Subcutaneous abdominal adipose tissue (tissue), 5 donors: ENCODE results near the gene EIF4G3.
"Not testable (repeated sequence)": the region's sequence is repeated elsewhere in the genome, so short reads cannot be mapped to it uniquely, and the experiment has no call there.

Experiments
- H3K27ac ChIP-seq: one replicate; pipeline ENCODE4 v1.7.0; 2013; ENCODE audit warnings: low read depth, mild to moderate bottlenecking, inconsistent platforms, low read length, moderate library complexity
- H3K27me3 ChIP-seq, 5 donors: one replicate each; pipeline ENCODE4 v1.7.0; 2013; ENCODE audit warnings: low read length in 5 of 5, inconsistent platforms in 1 of 5; ENCODE audit not compliant: control insufficient read depth in 5 of 5, insufficient read depth in 4 of 5
- H3K36me3 ChIP-seq, 5 donors: one replicate each; pipeline ENCODE4 v1.7.0; 2013; ENCODE audit warnings: low read length in 5 of 5; ENCODE audit not compliant: control insufficient read depth in 5 of 5, insufficient read depth in 5 of 5
- H3K4me1 ChIP-seq, 5 donors: one replicate each; pipeline ENCODE4 v1.7.0; 2013; ENCODE audit warnings: low read length in 5 of 5, mild to moderate bottlenecking in 3 of 5, moderate library complexity in 1 of 5; ENCODE audit not compliant: control insufficient read depth in 5 of 5, insufficient read depth in 5 of 5
- H3K4me3 ChIP-seq, 5 donors: one replicate each; pipeline ENCODE4 v1.7.0; 2013; ENCODE audit warnings: low read length in 5 of 5, low read depth in 1 of 5
- H3K9ac ChIP-seq, 5 donors: one replicate each; pipeline ENCODE4 v1.7.0; 2013; ENCODE audit warnings: low read length in 5 of 5, mild to moderate bottlenecking in 4 of 5, moderate library complexity in 3 of 5
- H3K9me3 ChIP-seq, 5 donors: one replicate each; pipeline ENCODE4 v1.7.0; 2013; ENCODE audit warnings: low read length in 5 of 5; ENCODE audit not compliant: control insufficient read depth in 5 of 5
- donor health status: healthy.
- donor health status: healthy.
- donor health status: healthy.
- donor health status: healthy.
- donor health status: healthy.

Gene EIF4G3

DNA sequence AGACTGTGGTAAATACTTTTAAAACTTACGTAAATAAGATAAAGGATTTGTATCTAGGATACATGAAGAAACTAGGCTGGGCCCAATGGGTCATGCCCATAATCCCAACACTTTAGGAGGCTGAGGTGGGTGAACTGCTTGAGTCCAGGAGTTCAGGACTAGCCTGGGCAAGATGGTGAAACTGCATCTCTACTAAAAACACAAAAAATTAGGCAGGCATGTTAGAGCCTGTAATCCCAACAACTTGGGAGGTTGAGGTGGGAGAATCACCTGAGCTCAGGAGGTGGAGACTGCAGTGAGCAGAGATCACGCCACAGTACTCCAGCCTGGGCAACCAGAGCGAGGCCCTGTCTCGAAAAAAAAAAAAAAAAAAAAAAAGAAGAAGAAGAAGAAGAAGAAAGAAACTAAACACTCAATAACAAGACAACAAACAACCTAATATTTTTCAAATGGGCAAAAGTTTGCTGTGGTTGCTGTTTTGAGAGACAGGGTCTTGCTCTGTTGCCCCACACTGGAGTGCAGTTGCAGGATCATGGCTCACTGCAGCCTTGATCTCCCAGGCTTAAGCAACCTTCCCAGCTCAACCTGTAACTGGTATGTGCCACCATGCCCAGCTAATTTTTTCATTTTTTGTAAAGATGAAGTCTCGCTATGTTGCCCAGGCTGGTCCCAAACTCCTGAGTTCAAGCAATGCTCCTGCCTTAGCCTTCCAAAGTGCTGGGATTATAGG, 78.3 kb downstream of the EIF4G3 start:
- no peak overlapping the region for H3K9ac ChIP-seq
- no peaks in the 10 kb centered on the region for H3K9me3 ChIP-seq
- H3K4me1 ChIP-seq = peaks cover 0 to 12% (median 8%) of the 10 kb centered on the region in 5 donors
- no peak overlapping the region for H3K27ac ChIP-seq
- H3K4me3 ChIP-seq = no peak overlapping the region
- no peaks in the 10 kb centered on the region for H3K36me3 ChIP-seq
- H3K27me3 ChIP-seq = no peaks in the 10 kb centered on the region

DNA sequence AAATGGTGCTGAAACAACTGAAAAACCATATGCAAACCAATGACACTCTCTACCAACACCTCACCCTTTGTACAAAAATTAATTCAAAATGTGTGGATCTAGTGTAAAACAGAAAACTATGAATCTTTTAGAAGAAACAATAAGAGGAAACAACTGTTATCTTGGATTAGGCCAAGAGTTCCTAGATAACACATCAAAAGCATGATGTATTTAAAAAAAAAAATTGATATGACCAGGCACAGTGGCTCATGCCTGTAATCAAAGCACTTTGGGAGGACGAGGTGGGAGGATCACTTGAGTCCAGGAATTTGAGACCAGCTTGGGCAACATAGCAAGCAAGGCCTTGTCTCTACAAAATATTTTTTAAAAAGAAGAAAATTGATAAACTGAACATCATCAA, 79.0 kb downstream of the EIF4G3 start:
- no peak overlapping the region for H3K9ac ChIP-seq
- peaks cover 0 to 12% (median 8%) of the 10 kb centered on the region in 5 donors for H3K4me1 ChIP-seq
- no peak overlapping the region for H3K27ac ChIP-seq
- H3K36me3 ChIP-seq = no peaks in the 10 kb centered on the region
- no peaks in the 10 kb centered on the region for H3K27me3 ChIP-seq
- H3K4me3 ChIP-seq = no peak overlapping the region
- H3K9me3 ChIP-seq = no peaks in the 10 kb centered on the region

DNA sequence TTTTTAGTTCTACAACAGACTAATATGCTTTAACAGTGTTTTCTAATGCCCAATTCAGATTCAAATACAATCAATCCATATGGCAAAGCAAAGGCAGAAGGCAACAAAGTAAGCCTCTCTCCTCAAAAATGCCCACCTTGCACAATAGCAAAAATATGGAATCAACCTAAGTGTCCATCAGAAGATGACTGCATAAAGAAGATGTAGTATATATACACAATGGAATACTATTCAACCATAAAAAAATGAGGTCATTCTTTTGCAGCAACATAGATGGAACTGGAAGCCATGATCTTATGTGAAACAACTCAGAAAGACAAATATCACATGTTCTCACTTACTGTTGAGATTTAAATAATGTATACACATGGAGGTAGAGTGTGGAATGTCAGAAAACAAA, 80.7 kb downstream of the EIF4G3 start:
- no peak overlapping the region for H3K9ac ChIP-seq
- H3K4me1 ChIP-seq = peaks cover 0 to 14% (median 12%) of the 10 kb centered on the region in 5 donors
- H3K27me3 ChIP-seq = no peaks in the 10 kb centered on the region
- H3K27ac ChIP-seq = no peak overlapping the region
- no peaks in the 10 kb centered on the region for H3K9me3 ChIP-seq
- no peak overlapping the region for H3K4me3 ChIP-seq
- H3K36me3 ChIP-seq = no peaks in the 10 kb centered on the region

DNA sequence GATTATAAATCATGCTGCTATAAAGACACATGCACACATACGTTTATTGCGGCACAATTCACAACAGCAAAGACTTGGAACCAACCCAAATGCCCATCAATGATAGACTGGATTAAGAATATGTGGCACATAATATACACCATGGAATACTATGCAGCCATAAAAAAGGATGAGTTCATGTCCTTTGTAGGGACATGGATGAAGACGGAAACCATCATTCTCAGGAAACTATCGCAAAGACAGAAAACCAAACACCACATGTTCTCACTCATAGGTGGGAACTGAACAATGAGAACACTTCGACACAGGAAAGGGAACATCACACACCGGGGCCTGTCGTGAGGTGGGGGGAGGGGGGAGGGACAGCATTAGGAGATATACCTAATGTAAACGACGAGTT, 82.4 kb downstream of the EIF4G3 start:
- not testable (repeated sequence) for H3K27me3 ChIP-seq, H3K9ac ChIP-seq, H3K27ac ChIP-seq, H3K36me3 ChIP-seq, H3K4me3 ChIP-seq, H3K9me3 ChIP-seq
- peaks cover 0 to 23% (median 21%) of the 10 kb centered on the region in 5 donors for H3K4me1 ChIP-seq

DNA sequence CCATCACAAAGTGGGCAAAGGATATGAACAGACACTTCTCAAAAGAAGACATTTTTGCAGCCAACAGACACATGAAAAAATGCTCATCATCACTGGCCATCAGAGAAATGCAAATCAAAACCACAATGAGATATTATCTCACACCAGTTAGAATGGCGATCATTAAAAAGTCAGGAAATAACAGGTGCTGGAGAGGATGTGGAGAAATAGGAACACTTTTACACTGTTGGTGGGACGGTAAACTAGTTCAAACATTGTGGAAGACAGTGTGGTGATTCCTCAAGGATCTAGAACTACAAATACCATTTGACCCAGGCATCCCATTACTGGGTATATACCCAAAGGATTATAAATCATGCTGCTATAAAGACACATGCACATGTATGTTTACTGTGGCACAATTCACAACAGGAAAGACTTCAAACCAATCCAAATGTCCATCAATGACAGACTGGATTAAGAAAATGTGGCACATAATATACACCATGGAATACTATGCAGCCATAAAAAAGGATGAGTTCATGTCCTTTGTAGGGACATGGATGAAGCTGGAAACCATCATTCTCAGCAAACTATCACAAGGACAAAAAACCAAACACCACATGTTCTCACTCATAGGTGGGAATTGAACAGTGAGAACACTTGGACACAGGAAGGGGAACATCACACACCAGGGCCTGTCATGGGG, 83.3 kb downstream of the EIF4G3 start:
- not testable (repeated sequence) for H3K27ac ChIP-seq, H3K9me3 ChIP-seq, H3K27me3 ChIP-seq, H3K36me3 ChIP-seq, H3K9ac ChIP-seq, H3K4me3 ChIP-seq
- H3K4me1 ChIP-seq = peaks cover 0 to 28% (median 25%) of the 10 kb centered on the region in 5 donors

DNA sequence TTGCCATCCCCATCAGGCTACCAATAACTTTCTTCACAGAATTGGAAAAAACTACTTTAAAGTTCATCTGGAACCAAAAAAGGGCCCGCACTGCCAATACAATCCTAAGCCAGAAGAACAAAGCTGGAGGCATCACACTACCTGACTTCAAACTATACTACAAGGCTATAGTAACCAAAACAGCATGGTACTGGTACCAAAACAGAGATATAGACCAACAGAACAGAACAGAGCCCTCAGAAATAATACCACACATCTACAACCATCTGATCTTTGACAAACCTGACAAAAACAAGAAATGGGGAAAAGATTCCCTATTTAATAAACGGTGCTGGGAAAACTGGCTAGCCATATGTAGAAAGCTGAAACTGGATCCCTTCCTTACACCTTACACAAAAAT, 84.2 kb downstream of the EIF4G3 start:
- H3K9ac ChIP-seq = not testable (repeated sequence)

DNA sequence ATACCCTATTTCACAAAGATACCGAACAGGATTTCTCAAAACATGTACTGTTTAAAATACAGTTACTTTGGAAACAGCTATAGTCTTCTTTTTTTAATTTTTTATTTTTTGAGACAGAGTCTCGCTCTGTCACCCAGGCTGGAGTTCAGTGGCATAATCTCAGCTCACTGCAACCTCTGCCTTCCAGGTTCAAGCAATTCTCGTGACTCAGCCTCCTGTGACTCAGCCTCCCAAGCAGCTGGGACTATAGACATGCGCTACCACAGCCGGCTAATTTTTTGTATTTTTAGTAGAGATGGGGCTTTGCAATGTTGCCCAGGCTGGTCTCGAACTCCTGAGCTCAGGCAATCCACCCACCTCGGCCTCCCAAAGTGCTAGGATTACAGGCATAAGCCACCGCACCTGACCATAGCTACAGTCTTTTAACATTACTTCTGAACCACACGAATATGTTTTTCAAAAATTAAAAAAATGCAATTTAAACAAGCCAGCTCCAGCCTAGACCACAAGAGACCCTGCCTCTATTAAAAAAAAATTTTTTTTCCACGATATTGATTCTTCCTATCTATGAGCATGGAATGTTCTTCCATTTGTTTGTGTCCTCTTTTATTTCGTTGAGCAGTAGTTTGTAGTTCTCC, 85.5 kb downstream of the EIF4G3 start:
- not testable (repeated sequence) for H3K36me3 ChIP-seq, H3K4me3 ChIP-seq, H3K27me3 ChIP-seq, H3K9me3 ChIP-seq
- peak overlapping the region in 2 of 5 donors; percentile 10 to 44 for H3K9ac ChIP-seq
- H3K4me1 ChIP-seq = peaks cover 0 to 28% (median 24%) of the 10 kb centered on the region in 5 donors
- peak overlapping the region; percentile 55 for H3K27ac ChIP-seq

More for the DNA sequence above, 84.2 kb downstream of the EIF4G3 start:
- not testable (repeated sequence) for H3K27ac ChIP-seq, H3K9me3 ChIP-seq, H3K36me3 ChIP-seq, H3K27me3 ChIP-seq, H3K4me3 ChIP-seq
- H3K4me1 ChIP-seq = peaks cover 0 to 28% (median 25%) of the 10 kb centered on the region in 5 donors

DNA sequence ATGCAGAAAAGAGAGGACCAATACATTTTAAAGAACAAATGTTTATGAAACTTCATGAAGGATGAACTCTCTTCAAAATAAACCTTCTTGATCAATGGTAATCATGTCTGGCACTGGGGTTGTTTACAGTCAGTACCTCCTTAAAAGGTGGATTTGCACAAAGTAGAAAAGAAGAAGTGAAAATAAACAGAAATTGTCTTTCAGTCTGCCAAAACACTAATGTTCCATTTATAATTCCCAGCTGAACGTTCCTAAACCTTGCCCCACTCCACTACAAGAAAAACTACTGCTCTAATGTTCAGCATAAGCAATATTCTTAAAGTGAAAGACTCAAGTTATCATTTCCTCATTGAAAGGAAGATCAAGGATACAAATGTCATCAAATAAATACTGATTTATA, 86.2 kb downstream of the EIF4G3 start:
- peaks cover 0 to 28% (median 24%) of the 10 kb centered on the region in 5 donors for H3K4me1 ChIP-seq
- peak overlapping the region in 2 of 5 donors; percentile 10 to 44 for H3K9ac ChIP-seq
- no peaks in the 10 kb centered on the region for H3K9me3 ChIP-seq
- no peaks in the 10 kb centered on the region for H3K27me3 ChIP-seq
- H3K36me3 ChIP-seq = peaks cover 0 to 2% (median 0%) of the 10 kb centered on the region in 5 donors
- peak overlapping the region in 3 of 5 donors; percentile 8 to 36 (median 12) for H3K4me3 ChIP-seq
- H3K27ac ChIP-seq = peak overlapping the region; percentile 55

DNA sequence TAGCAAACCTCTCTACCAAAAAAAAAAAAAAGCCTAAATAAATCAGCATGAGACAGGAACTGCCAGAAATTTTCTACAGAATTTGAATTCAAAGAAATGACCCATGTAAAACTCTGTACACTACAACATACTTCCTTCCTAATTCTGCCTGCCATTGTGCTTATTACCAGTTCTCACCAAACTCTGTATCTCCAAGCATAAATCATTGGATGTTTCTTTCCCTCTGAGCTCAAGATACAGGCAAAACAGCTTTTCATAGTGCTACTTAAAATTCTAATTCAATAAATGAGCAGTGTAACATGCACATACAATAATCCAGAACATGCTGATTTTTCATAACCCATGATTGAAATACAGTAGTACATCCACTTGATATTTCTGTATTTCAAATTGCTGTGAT, 87.0 kb downstream of the EIF4G3 start:
- Histone ChIP-seq H3K9me3 (no peaks in the 10 kb centered on the region), H3K27me3 (no peaks in the 10 kb centered on the region), H3K36me3 (peaks cover 0 to 2% (median 0%) of the 10 kb centered on the region in 5 donors), H3K9ac (peak overlapping the region in 1 of 5 donors; percentile 51), H3K27ac (peak overlapping the region; percentile 55), H3K4me3 (no peak overlapping the region), H3K4me1 (peaks cover 0 to 28% (median 24%) of the 10 kb centered on the region in 5 donors)

DNA sequence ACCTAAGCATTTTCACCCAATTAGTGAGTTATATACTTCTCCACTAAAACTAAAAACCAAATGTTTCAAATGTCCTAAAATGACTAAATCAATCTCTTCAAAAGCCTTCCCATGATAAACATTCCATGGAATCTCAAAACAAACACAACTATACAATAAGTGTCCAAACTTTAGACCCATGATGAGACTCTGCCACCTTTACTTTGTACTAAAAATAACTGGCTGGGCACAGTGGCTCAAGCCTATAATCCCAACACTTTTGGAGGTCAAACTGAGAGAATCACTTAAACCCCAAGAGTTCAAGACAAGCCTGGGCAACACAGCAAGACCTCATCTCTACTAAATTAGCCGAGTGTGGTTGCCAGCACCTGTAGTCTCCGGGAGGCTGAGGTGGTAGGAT, 87.4 kb downstream of the EIF4G3 start:
- H3K9ac ChIP-seq = no peak overlapping the region
- H3K36me3 ChIP-seq = peaks cover 0 to 2% (median 0%) of the 10 kb centered on the region in 5 donors
- peaks cover 0 to 28% (median 24%) of the 10 kb centered on the region in 5 donors for H3K4me1 ChIP-seq
- H3K27ac ChIP-seq = peak overlapping the region; percentile 55
- no peak overlapping the region for H3K4me3 ChIP-seq
- H3K9me3 ChIP-seq = no peaks in the 10 kb centered on the region
- no peaks in the 10 kb centered on the region for H3K27me3 ChIP-seq
